Endothelial cell of umbilical vein (primary cell): ENCODE results near the gene RBMS3. TPM values are rescaled to one million over a fixed set of nuclear protein-coding genes. Genes with fewer than 3 reads are reported as not detected.

ENCODE experiments used
- BruUV-seq: library from RNA; stranded (reverse); fragments of 400-500 nt; replicated peaks from 2 replicates; lab custom pipeline; 2021; lab: Mats Ljungman, UMichigan
- CTCF ChIA-PET: fragments of 300-600, 350-600 bp; sonication (Branson Sonifier 250); formaldehyde crosslinking; loops from one replicate; lab custom pipeline; 2021; ENCODE audit warnings: antibody characterized with exemption, inconsistent platforms; lab: Charles Lee
- POLR2A ChIA-PET: fragments of 300-600, 350-600 bp; sonication (Branson Sonifier 250); formaldehyde crosslinking; loops from one replicate; lab custom pipeline; 2021; ENCODE audit warnings: antibody characterized with exemption, inconsistent platforms; lab: Charles Lee
- DNase-seq: peaks from one replicate; pipeline ENCODE4 v3.0.0-alpha.2; 2011; ENCODE audit warnings: low read depth, low spot score
- FAIRE-seq: peaks from 2 replicates; lab custom pipeline; 2011; peaks lifted over from hg19 to GRCh38; lab: Jason Lieb, UNC
- H2AFZ ChIP-seq: 2 replicates; pipeline ENCODE4 v1.6.0; 2012; ENCODE audit warnings: low read depth, low read length, control low read depth, inconsistent platforms
- H3K27ac ChIP-seq: 2 replicates; pipeline ENCODE4 v1.5.1; 2011; ENCODE audit warnings: low read depth, mild to moderate bottlenecking, control low read depth, low read length, moderate library complexity; ENCODE audit not compliant: insufficient read depth
- H3K27me3 ChIP-seq, 2 experiments: 2 replicates each; pipeline versions ENCODE4 v1.6.0 to v1.6.1; 2011; ENCODE audit warnings: low read length in 2 of 2, mixed read lengths in 1 of 2; ENCODE audit not compliant: control insufficient read depth in 2 of 2, insufficient read depth in 2 of 2
- H3K36me3 ChIP-seq, 2 experiments: 2 replicates in 1 of 2; 3 replicates in 1 of 2; pipeline ENCODE4 v1.5.1; 2011; ENCODE audit warnings: low read length in 2 of 2, mild to moderate bottlenecking in 1 of 2, moderate library complexity in 1 of 2; ENCODE audit not compliant: control insufficient read depth in 2 of 2, insufficient read depth in 2 of 2; ENCODE audit errors: extremely low read depth in 1 of 2
- H3K4me1 ChIP-seq: 3 replicates; pipeline ENCODE4 v1.5.1; 2011; ENCODE audit warnings: mild to moderate bottlenecking, low read length; ENCODE audit not compliant: control insufficient read depth, insufficient read depth; ENCODE audit errors: extremely low read depth
- H3K4me2 ChIP-seq: 2 replicates; pipeline ENCODE4 v1.6.1; 2011; ENCODE audit warnings: low read length, control low read depth, mixed read lengths; ENCODE audit not compliant: insufficient read depth
- H3K4me3 ChIP-seq, 3 experiments: fragments of 200-600 bp in 1 of 3; sonication (generic), shearing (Covaris generic) in 1 of 3; replicated peaks in 1 of 3; 2 replicates each; pipeline ENCODE4 v1.5.1; 2011 to 2016; ENCODE audit warnings: control low read depth in 3 of 3, low read length in 3 of 3, mild to moderate bottlenecking in 2 of 3, inconsistent platforms in 1 of 3, low read depth in 1 of 3, moderate library complexity in 1 of 3; ENCODE audit not compliant: insufficient read depth in 1 of 3
- H3K79me2 ChIP-seq: 2 replicates; pipeline ENCODE4 v1.6.0; 2012; ENCODE audit warnings: low read length, inconsistent platforms; ENCODE audit not compliant: control insufficient read depth, insufficient read depth
- H3K9ac ChIP-seq: replicated peaks from 2 replicates; pipeline ENCODE3; 2011; ENCODE audit warnings: low read length, control low read depth; ENCODE audit not compliant: insufficient read depth; ENCODE audit errors: extremely low read depth
- H3K9me1 ChIP-seq: replicated peaks from 3 replicates; pipeline ENCODE4 v1.6.0; 2011; ENCODE audit warnings: mild to moderate bottlenecking, low read length; ENCODE audit not compliant: control insufficient read depth, insufficient read depth; ENCODE audit errors: extremely low read depth
- H3K9me3 ChIP-seq: replicated peaks from 2 replicates; pipeline ENCODE4 v1.5.1; 2012; ENCODE audit warnings: low read length, inconsistent platforms; ENCODE audit not compliant: control insufficient read depth, insufficient read depth
- H4K20me1 ChIP-seq: replicated peaks from 2 replicates; pipeline ENCODE3; 2011; ENCODE audit warnings: mild to moderate bottlenecking, low read length; ENCODE audit not compliant: control insufficient read depth, insufficient read depth; ENCODE audit errors: extremely low read depth
- EZH2 ChIP-seq: IDR thresholded peaks from 2 replicates; pipeline ENCODE4 v1.6.1; 2012; ENCODE audit warnings: borderline replicate concordance, low read depth, mild to moderate bottlenecking, moderate library complexity, low read length, inconsistent platforms; ENCODE audit not compliant: severe bottlenecking
- GATA2 ChIP-seq: IDR thresholded peaks from 2 replicates; pipeline ENCODE4 v1.7.0; 2011; ENCODE audit warnings: low read depth, mild to moderate bottlenecking, moderate library complexity, mixed read lengths, low read length; ENCODE audit not compliant: insufficient read length, insufficient read depth
- JUN ChIP-seq: IDR thresholded peaks from 2 replicates; pipeline ENCODE4 v1.6.1; 2011; ENCODE audit warnings: borderline replicate concordance, low read depth; ENCODE audit not compliant: insufficient read length, insufficient read depth
- MYC ChIP-seq: IDR thresholded peaks from one replicate; pipeline ENCODE4 v1.6.1; 2011; ENCODE audit warnings: mild to moderate bottlenecking, low read depth, low read length
- POLR2A ChIP-seq: IDR thresholded peaks from 2 replicates; pipeline ENCODE4 v1.6.1; 2012; ENCODE audit warnings: low read depth, mild to moderate bottlenecking, control low read depth, low read length
- POLR2AphosphoS5 ChIP-seq: IDR thresholded peaks from 2 replicates; pipeline ENCODE4 v1.6.1; 2012; ENCODE audit warnings: low read depth, mild to moderate bottlenecking, control low read depth, low read length, moderate library complexity; ENCODE audit not compliant: insufficient read depth
- dilution Hi-C: fragments of 300-500 bp; cut with MboI; formaldehyde crosslinking; loops from one replicate; pipeline ENCODE4 v1.15.0; 2019; ENCODE audit warnings: low sequenced_read_pairs; ENCODE audit not compliant: extremely low pct_ligation_motif_present
- intact Hi-C: fragments of 100-400 bp; cut with micrococcal nuclease; formaldehyde crosslinking; loops from one replicate; pipeline ENCODE4 v1.10.0; 2022
- polyA plus RNA-seq, 4 experiments: library from polyadenylated mRNA; depleted of rRNA in 3 of 4; stranded (reverse) in 3 of 4; unstranded in 1 of 4; fragments of >200 nt; gene quantifications; 2 replicates each; pipeline versions ENCODE4 v1.2.1 to v1.2.3, GENCODE V29; 2011 to 2012; ENCODE audit warnings: missing spikeins in 1 of 4
- total RNA-seq: library from RNA; stranded (reverse); gene quantifications from 2 replicates; pipeline ENCODE4 v1.2.3, GENCODE V29; 2021
- TF ChIP-seq, protein P1 (sequence below), 2 donors: IDR thresholded peaks; 1 replicate in 1 of 2; 2 replicates in 1 of 2; pipeline ENCODE4 v1.5.1; 2011; ENCODE audit warnings: low read length in 2 of 2, mild to moderate bottlenecking in 2 of 2, moderate library complexity in 2 of 2, control low read depth in 1 of 2, inconsistent platforms in 1 of 2, low read depth in 1 of 2; ENCODE audit not compliant: insufficient read depth in 1 of 2; ENCODE audit errors: extremely low read depth in 1 of 2

RBMS3 gene
- total and polyA plus RNA-seq, 2 donors (not counting 3 experiments of a cell fraction or from before 2014, with no cell fraction given), result 13.6 to 42.3 TPM

DNA sequence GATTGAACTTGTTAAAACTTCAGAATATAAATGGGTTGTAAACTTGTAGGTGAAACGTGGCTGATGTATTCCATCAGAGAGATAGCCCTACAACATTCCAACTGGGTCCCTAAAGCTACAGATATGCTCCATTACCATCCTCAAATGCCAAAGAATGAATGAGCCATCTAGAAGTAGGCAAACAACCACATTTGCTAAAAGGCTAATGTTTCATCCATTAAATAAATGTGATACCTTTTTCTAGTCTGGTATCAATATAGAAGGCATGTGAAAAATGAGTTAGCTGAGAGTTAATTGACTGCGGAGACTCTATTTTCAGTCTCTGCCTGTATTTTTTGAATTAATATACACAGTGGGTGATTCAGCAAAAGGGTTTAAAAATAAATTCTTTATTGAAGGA lies 203.8 kb downstream of the RBMS3 start:
- H3K4me3 ChIP-seq, result no peak overlapping the region
- no peak overlapping the region for H2AFZ ChIP-seq
- H3K36me3 ChIP-seq, result no peaks in the 10 kb centered on the region
- no peak for FAIRE-seq
- BruUV-seq, result no TSS peak
- TF ChIP-seq, protein P1, sequence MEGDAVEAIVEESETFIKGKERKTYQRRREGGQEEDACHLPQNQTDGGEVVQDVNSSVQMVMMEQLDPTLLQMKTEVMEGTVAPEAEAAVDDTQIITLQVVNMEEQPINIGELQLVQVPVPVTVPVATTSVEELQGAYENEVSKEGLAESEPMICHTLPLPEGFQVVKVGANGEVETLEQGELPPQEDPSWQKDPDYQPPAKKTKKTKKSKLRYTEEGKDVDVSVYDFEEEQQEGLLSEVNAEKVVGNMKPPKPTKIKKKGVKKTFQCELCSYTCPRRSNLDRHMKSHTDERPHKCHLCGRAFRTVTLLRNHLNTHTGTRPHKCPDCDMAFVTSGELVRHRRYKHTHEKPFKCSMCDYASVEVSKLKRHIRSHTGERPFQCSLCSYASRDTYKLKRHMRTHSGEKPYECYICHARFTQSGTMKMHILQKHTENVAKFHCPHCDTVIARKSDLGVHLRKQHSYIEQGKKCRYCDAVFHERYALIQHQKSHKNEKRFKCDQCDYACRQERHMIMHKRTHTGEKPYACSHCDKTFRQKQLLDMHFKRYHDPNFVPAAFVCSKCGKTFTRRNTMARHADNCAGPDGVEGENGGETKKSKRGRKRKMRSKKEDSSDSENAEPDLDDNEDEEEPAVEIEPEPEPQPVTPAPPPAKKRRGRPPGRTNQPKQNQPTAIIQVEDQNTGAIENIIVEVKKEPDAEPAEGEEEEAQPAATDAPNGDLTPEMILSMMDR (IDR thresholded peaks at IDR 0.05; ENCODE audit: extremely low read depth in 1 of 2, insufficient read depth in 1 of 2, low read depth in 1 of 2, low read length in 2 of 2), result no peak
- no peak for TF ChIP-seq MYC
- TF ChIP-seq GATA2, result no peak
- no peak for TF ChIP-seq POLR2A
- TF ChIP-seq POLR2AphosphoS5, result no peak
- TF ChIP-seq JUN, result no peak
- TF ChIP-seq EZH2, result no peak
- dilution Hi-C loops (no loop called here), intact Hi-C loops (no loop called here)
- no peaks in the 10 kb centered on the region for H3K79me2 ChIP-seq
- DNase-seq, result no peak
- H3K27me3 ChIP-seq, result no peaks in the 10 kb centered on the region
- ChIA-PET POLR2A (no interaction called here), CTCF (interaction anchor here (1.0 to 1.6 kb wide), 2 partner anchors 10 kb away, joined by 3 to 6 read pairs; no protein-coding TSS in a partner anchor)
- no peaks in the 10 kb centered on the region for H3K9me1 ChIP-seq
- H3K9ac ChIP-seq, result no peak overlapping the region
- no peak overlapping the region for H3K4me2 ChIP-seq
- no peaks in the 10 kb centered on the region for H3K9me3 ChIP-seq
- H3K4me1 ChIP-seq, result no peaks in the 10 kb centered on the region
- no peaks in the 10 kb centered on the region for H4K20me1 ChIP-seq
- H3K27ac ChIP-seq, result no peak overlapping the region
